Stimulated activated memory B cell treated with anti-CD40 and anti-IgM and Interleukin-4, amounts not matched to agents 10 μg/mL and 1 μg/mL and 100 μg/mL, for 72 hours (primary cell): ENCODE measurements around the gene RRAGA.
"Not testable (repeated sequence)": the region's sequence is repeated elsewhere in the genome, so short reads cannot be mapped to it uniquely, and the experiment has no call there.

Experiments used
- ATAC-seq: fragments of 150-1000 bp; cut with Tn5 transposase; 2 replicates; pipeline ENCODE4 v1.10.0; 2021
- H3K27ac Mint-ChIP-seq: one replicate; pipeline ENCODE4 v1.8.0; 2022; ENCODE audit warnings: mild to moderate bottlenecking, mixed read lengths
- H3K27me3 Mint-ChIP-seq: one replicate; pipeline ENCODE4 v1.8.0; 2022; ENCODE audit warnings: mixed read lengths
- H3K36me3 Mint-ChIP-seq: one replicate; pipeline ENCODE4 v1.8.0; 2022; ENCODE audit warnings: mixed read lengths
- H3K4me1 Mint-ChIP-seq: one replicate; pipeline ENCODE4 v1.8.0; 2022; ENCODE audit warnings: mixed read lengths
- H3K4me3 Mint-ChIP-seq: one replicate; pipeline ENCODE4 v1.8.0; 2022; ENCODE audit warnings: mild to moderate bottlenecking, moderate library complexity, mixed read lengths
- H3K9me3 Mint-ChIP-seq: one replicate; pipeline ENCODE4 v1.8.0; 2022; ENCODE audit warnings: mixed read lengths

RRAGA gene

DNA sequence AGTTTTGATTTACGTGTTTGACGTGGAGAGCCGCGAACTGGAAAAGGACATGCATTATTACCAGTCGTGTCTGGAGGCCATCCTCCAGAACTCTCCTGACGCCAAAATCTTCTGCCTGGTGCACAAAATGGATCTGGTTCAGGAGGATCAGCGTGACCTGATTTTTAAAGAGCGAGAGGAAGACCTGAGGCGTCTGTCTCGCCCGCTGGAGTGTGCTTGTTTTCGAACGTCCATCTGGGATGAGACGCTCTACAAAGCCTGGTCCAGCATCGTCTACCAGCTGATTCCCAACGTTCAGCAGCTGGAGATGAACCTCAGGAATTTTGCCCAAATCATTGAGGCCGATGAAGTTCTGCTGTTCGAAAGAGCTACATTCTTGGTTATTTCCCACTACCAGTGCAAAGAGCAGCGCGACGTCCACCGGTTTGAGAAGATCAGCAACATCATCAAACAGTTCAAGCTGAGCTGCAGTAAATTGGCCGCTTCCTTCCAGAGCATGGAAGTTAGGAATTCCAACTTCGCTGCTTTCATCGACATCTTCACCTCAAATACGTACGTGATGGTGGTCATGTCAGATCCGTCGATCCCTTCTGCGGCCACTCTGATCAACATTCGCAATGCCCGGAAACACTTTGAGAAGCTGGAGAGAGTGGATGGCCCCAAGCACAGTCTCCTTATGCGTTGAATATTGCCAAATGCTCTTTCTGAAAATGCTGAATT, 850 bp downstream of the RRAGA start:
- Mint-ChIP-seq H3K4me3 (peak overlapping the region; percentile 98), H3K9me3 (no peaks in the 10 kb centered on the region), H3K36me3 (peaks cover 16% of the 10 kb centered on the region), H3K27me3 (no peaks in the 10 kb centered on the region), H3K27ac (peak overlapping the region; percentile 96), H3K4me1 (peaks cover 24% of the 10 kb centered on the region)
- no peak for ATAC-seq

DNA sequence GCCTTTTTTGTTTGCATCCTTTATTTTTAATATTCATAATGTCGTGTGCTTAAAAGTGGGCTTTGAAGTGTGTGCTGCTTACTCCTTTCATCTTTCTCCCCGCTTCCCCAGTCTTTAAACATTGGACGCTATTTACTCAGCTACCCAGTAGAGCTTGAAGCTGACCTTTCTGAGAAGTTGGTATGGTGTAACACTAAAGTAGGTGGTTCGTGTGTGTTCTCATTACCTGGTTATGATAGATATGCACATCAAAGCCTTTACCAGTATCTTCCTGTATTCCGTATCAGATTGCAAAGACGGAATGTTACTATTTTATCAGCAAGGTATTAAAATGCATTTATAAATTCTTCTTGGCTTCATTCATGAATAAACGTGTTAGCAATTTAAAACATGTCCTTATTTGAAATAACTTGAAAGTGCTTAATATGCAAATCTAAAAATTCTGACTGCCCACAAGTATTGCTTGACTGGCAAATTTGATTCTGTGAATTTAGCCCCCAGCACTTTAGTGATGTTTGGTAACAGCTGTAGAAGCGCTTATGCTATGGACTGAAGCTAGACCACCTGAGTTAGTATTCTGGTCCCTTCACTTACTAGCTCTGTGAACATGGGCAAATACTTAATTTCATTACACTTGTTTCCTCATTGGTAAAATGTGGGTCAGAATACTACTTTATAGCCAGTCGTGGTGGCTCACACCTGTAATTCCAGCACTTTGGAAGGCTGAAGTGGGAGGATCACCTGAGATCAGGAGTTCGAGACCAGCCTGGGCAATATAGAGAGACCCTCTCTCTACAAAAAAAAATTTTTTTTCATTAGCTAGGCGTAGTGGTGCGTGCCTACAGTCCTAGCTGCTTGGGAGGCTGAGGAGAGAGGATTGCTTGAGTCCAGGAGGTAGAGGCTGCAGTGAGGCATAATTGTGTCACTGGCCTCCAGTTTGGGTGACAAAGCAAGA, 1.7 kb downstream of the RRAGA start:
- Mint-ChIP-seq H3K4me1 (peaks cover 24% of the 10 kb centered on the region), H3K9me3 (no peaks in the 10 kb centered on the region)
- no peak for ATAC-seq

DNA sequence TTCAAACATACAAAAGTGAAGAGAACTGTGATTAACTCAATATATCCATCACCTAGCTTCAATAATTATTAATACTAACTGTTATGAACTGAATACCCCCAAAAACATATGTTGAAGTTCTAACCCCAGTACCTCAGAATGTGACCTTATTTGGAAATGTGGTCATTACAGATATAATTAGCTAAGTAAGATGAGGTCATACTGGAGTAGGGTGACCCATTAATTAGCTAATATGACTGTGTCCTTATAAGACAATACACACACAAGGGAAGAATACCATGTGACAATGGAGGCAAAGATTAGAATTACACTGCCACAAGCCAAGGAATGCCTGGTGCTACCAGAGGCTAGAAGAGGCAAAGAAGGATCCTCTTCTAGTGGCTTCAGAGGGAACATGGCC, 7.8 kb downstream of the RRAGA start:
- Mint-ChIP-seq H3K36me3 (peaks cover 59% of the 10 kb centered on the region), H3K4me1 (peaks cover 2% of the 10 kb centered on the region), H3K9me3 (no peaks in the 10 kb centered on the region), H3K27me3 (no peaks in the 10 kb centered on the region), H3K27ac (no peak overlapping the region), H3K4me3 (no peak overlapping the region)
- ATAC-seq: no peak

More for the DNA sequence above, 1.7 kb downstream of the RRAGA start:
- H3K4me3 Mint-ChIP-seq: peak overlapping the region; percentile 98
- peak overlapping the region; percentile 96 for H3K27ac Mint-ChIP-seq
- H3K36me3 Mint-ChIP-seq: peaks cover 22% of the 10 kb centered on the region
- H3K27me3 Mint-ChIP-seq: no peaks in the 10 kb centered on the region

DNA sequence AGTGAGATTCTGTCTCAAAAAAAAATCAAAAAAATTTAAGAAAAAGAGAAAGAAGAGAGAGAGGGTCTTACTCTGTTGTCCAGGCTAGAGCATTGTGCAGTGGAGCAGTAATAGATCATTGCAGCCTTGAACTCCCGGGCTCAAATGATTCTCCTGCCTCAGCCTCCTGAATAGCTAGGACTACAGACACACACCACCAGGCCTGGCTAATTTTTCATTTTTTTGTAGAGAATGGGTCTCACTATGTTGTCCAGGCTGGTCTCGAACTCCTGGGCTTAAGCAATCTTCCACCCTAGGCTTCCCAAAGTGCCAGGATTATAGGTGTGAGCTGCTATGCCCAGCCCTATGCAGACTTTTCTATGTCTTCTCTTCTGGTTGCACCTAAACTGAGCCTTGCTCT, 25.0 kb downstream of the RRAGA start:
- H3K9me3 Mint-ChIP-seq: no peaks in the 10 kb centered on the region
- H3K27me3 Mint-ChIP-seq: no peaks in the 10 kb centered on the region
- H3K4me1 Mint-ChIP-seq: peaks cover 5% of the 10 kb centered on the region
- ATAC-seq: no peak
- peaks cover 59% of the 10 kb centered on the region for H3K36me3 Mint-ChIP-seq
- H3K27ac Mint-ChIP-seq: no peak overlapping the region
- H3K4me3 Mint-ChIP-seq: no peak overlapping the region

DNA sequence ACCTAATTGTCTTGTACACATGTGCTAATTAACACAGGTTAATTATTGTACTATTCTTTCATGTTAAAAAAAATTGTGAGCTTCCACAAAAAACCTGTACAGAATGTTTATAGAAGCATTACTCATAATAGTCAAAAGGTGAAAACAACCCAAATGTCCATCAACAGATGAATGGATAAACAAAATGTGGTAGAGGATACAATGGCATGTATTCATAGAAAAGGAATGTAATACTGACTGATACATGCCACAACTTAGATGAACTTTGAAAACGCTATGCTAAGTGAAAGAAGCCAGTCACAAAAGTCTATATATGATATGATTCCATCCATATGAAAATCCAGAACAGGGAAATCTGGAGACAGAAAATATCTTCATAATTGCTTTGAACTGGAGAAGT, 25.6 kb downstream of the RRAGA start:
- no peak overlapping the region for H3K27ac Mint-ChIP-seq
- H3K36me3 Mint-ChIP-seq: peaks cover 58% of the 10 kb centered on the region
- no peak for ATAC-seq
- H3K27me3 Mint-ChIP-seq: no peaks in the 10 kb centered on the region
- H3K9me3 Mint-ChIP-seq: no peaks in the 10 kb centered on the region
- H3K4me1 Mint-ChIP-seq: peaks cover 5% of the 10 kb centered on the region
- no peak overlapping the region for H3K4me3 Mint-ChIP-seq

DNA sequence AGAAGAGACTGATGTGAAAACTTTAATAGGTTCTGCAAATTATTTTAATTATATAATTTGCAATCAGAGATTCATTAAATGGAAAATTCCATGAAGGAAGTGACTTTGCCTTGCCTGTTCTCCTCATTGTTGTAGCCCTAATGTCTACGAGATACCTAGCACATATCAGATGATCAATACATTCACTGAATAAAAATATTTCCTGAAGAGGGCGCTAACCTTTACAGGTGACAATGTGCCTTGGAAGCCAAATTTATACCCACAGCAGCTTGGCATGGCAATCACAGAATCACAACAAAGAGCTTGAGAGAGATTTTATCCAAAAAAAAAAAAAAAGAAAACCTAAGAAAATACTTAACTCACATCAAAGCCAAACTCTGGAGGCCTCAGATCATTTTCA, 36.1 kb downstream of the RRAGA start:
- no peak for ATAC-seq
- Mint-ChIP-seq H3K36me3 (peaks cover 30% of the 10 kb centered on the region), H3K4me1 (no peaks in the 10 kb centered on the region)

DNA sequence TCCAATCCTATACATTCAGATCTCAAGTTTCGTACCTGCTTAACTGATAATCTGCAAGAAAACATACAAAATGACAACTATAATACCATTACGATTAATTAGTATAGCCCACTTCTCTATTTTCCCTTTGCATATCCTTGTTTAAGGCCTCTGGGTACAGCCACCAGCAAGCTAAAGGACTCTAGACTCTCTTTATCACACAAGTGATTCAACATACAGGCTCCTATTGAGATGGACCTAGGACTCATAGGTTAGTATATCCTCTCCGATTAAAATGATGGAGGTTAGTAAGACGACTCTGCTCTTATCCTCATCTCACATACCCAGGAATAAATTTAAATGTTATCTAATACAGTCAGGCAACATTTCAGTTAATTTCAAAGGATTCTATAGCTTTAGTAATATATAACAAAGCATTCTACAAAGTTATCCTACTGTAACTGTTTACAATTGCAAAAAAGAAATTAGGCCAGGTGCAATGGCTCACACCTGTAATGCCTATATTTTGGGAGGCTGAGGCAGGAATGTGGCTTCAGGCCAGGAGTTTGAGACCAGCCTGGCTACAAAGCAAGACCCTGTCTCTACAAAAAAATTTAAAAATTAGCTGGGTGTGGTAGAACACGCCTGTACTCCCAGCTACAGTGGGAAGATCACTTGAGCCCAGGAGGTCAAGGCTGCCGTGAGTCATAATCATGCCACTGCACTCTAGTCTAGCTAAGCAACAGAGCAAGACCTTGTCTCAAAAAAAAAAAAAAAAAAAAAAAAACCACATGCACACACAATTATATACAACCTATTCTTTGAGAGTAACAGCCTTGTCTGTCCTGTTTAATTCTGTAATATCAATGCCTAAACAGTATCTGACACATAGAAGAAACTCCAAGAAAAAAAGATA, 38.1 kb downstream of the RRAGA start:
- Mint-ChIP-seq H3K27me3 (no peaks in the 10 kb centered on the region), H3K4me3 (no peak overlapping the region), H3K9me3 (no peaks in the 10 kb centered on the region), H3K36me3 (peaks cover 28% of the 10 kb centered on the region), H3K27ac (no peak overlapping the region), H3K4me1 (no peaks in the 10 kb centered on the region)
- no peak for ATAC-seq

More for the DNA sequence above, 36.1 kb downstream of the RRAGA start:
- no peak overlapping the region for H3K27ac Mint-ChIP-seq
- H3K27me3 Mint-ChIP-seq: no peaks in the 10 kb centered on the region
- H3K4me3 Mint-ChIP-seq: no peak overlapping the region
- no peaks in the 10 kb centered on the region for H3K9me3 Mint-ChIP-seq

DNA sequence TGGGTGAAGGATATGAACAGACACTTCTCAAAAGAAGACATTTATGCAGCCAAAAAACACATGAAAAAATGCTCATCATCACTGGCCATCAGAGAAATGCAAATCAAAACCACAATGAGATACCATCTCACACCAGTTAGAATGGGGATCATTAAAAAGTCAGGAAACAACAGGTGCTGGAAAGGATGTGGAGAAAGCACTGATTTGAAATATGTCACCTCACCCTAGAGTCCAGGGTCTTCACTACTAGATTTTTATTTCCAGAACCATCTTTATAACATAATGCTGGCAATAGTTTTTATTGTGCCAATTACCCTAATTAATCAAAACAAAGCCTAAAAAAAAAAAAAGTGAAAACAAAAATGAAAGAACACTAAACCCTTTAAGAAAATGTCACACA, 48.2 kb downstream of the RRAGA start:
- H3K4me3 Mint-ChIP-seq, H3K27me3 Mint-ChIP-seq, H3K9me3 Mint-ChIP-seq, ATAC-seq: not testable (repeated sequence)
- peaks cover 23% of the 10 kb centered on the region for H3K36me3 Mint-ChIP-seq
- peak overlapping the region; percentile 22 for H3K27ac Mint-ChIP-seq
- peaks cover 37% of the 10 kb centered on the region for H3K4me1 Mint-ChIP-seq
